Measurements from ENCODE around the gene USH1C.

The USH1C gene

GRCh38 chr11:17561526-17561925, 17.3 kb upstream of the USH1C start:
- no peaks in the 10 kb centered on the region for H4K20me1 ChIP-seq (ENCODE audit: insufficient read depth)
- H3K4me2 ChIP-seq: no peak overlapping the region
- H3K27me3 ChIP-seq (ENCODE audit: insufficient read depth, low read depth): no peaks in the 10 kb centered on the region

GRCh38 chr11:17561111-17561415, 16.8 kb upstream of the USH1C start:
- Histone ChIP-seq H2AFZ (ENCODE audit: low read depth) (no peak overlapping the region), H3K4me2 (no peak overlapping the region), H3K4me1 (ENCODE audit: low read depth, poor library complexity, severe bottlenecking) (no peaks in the 10 kb centered on the region), H3K27ac (no peak overlapping the region), H4K20me1 (ENCODE audit: insufficient read depth) (no peaks in the 10 kb centered on the region), H3K9ac (no peak overlapping the region), H3K4me3 (IDR thresholded peaks at IDR 0.05; ENCODE audit: insufficient read depth, low read depth, low read length) (no peak overlapping the region), H3K36me3 (ENCODE audit: insufficient read depth) (no peaks in the 10 kb centered on the region), H3K27me3 (ENCODE audit: insufficient read depth, low read depth) (no peaks in the 10 kb centered on the region), H3K79me2 (ENCODE audit: insufficient read depth, low read depth) (no peaks in the 10 kb centered on the region)
- TF ChIP-seq CTCF (conservative IDR thresholded peaks at IDR 0.05; ENCODE audit: low read depth, low read length): no peak

More at GRCh38 chr11:17561526-17561925, 17.3 kb upstream of the USH1C start:
- no peak for TF ChIP-seq CTCF (conservative IDR thresholded peaks at IDR 0.05; ENCODE audit: low read depth, low read length)
- Histone ChIP-seq H3K36me3 (ENCODE audit: insufficient read depth) (no peaks in the 10 kb centered on the region), H3K4me3 (IDR thresholded peaks at IDR 0.05; ENCODE audit: insufficient read depth, low read depth, low read length) (no peak overlapping the region), H3K79me2 (ENCODE audit: insufficient read depth, low read depth) (no peaks in the 10 kb centered on the region), H3K4me1 (ENCODE audit: low read depth, poor library complexity, severe bottlenecking) (no peaks in the 10 kb centered on the region), H3K9ac (no peak overlapping the region), H2AFZ (ENCODE audit: low read depth) (no peak overlapping the region), H3K27ac (no peak overlapping the region)

- no peak overlapping the region for H3K9ac ChIP-seq
- no peak overlapping the region for H3K27ac ChIP-seq
- H3K4me3 ChIP-seq (IDR thresholded peaks at IDR 0.05; ENCODE audit: insufficient read depth, low read depth, low read length): no peak overlapping the region
- H4K20me1 ChIP-seq (ENCODE audit: insufficient read depth): no peaks in the 10 kb centered on the region
- H3K27me3 ChIP-seq (ENCODE audit: insufficient read depth, low read depth): no peaks in the 10 kb centered on the region
- no peak overlapping the region for H3K4me2 ChIP-seq
- no peaks in the 10 kb centered on the region for H3K36me3 ChIP-seq (ENCODE audit: insufficient read depth)
- H3K79me2 ChIP-seq (ENCODE audit: insufficient read depth, low read depth): no peaks in the 10 kb centered on the region
- H2AFZ ChIP-seq (ENCODE audit: low read depth): no peak overlapping the region
- TF ChIP-seq CTCF (conservative IDR thresholded peaks at IDR 0.05; ENCODE audit: low read depth, low read length): no peak
- H3K4me1 ChIP-seq (ENCODE audit: low read depth, poor library complexity, severe bottlenecking): no peaks in the 10 kb centered on the region
Measured at GRCh38 chr11:17560281-17561110, 16.3 kb upstream of the USH1C start.

- TF ChIP-seq CTCF (conservative IDR thresholded peaks at IDR 0.05; ENCODE audit: low read depth, low read length): no peak
- Histone ChIP-seq H3K27ac (no peak overlapping the region), H3K9ac (no peak overlapping the region), H3K79me2 (ENCODE audit: insufficient read depth, low read depth) (no peaks in the 10 kb centered on the region), H4K20me1 (ENCODE audit: insufficient read depth) (no peaks in the 10 kb centered on the region), H2AFZ (ENCODE audit: low read depth) (no peak overlapping the region), H3K4me3 (IDR thresholded peaks at IDR 0.05; ENCODE audit: insufficient read depth, low read depth, low read length) (no peak overlapping the region), H3K36me3 (ENCODE audit: insufficient read depth) (no peaks in the 10 kb centered on the region), H3K27me3 (ENCODE audit: insufficient read depth, low read depth) (no peaks in the 10 kb centered on the region), H3K4me1 (ENCODE audit: low read depth, poor library complexity, severe bottlenecking) (no peaks in the 10 kb centered on the region), H3K4me2 (no peak overlapping the region)
Measured at GRCh38 chr11:17559341-17560087, 15.3 kb upstream of the USH1C start.

Data from KMS-11 (cell line).